RWPE2 (cell line): Measurements from ENCODE around the gene GUCA2B.

Source experiments
- ATAC-seq: fragments of 200-7000 bp; cut with Tn5 transposase; 3 replicates; pipeline ENCODE4 v1.9.1; 2021; ENCODE audit warnings: low read depth
- DNase-seq: peaks from one replicate; pipeline ENCODE4 v3.0.0-alpha.2; 2020; ENCODE audit warnings: low spot score
- H3K27ac ChIP-seq: fragments of 450-650 bp; 2 replicates; pipeline ENCODE4 v1.5.1; 2017; ENCODE audit warnings: mild to moderate bottlenecking; ENCODE audit not compliant: poor library complexity, severe bottlenecking
- H3K27me3 ChIP-seq: fragments of 250-450 bp; sonication (Bioruptor Pico); 2 replicates; pipeline ENCODE4 v1.5.1; 2021; ENCODE audit warnings: mild to moderate bottlenecking, moderate library complexity; ENCODE audit not compliant: insufficient read depth, poor library complexity, severe bottlenecking
- H3K36me3 ChIP-seq: fragments of 250-450 bp; sonication (Bioruptor Pico); 2 replicates; pipeline ENCODE4 v1.5.1; 2020; ENCODE audit warnings: low read depth, mild to moderate bottlenecking, moderate library complexity
- H3K4me1 ChIP-seq: fragments of 250-450 bp; sonication (Bioruptor Pico); 2 replicates; pipeline ENCODE4 v1.5.1; 2021; ENCODE audit warnings: mild to moderate bottlenecking, moderate library complexity; ENCODE audit not compliant: insufficient read depth, poor library complexity, severe bottlenecking
- H3K4me3 ChIP-seq: fragments of 250-450 bp; sonication (Bioruptor Pico); 2 replicates; pipeline ENCODE4 v1.5.1; 2021; ENCODE audit warnings: mild to moderate bottlenecking, moderate library complexity; ENCODE audit not compliant: severe bottlenecking
- H3K9me3 ChIP-seq: fragments of 250-450 bp; sonication (Bioruptor Pico); 2 replicates; pipeline ENCODE4 v1.5.1; 2021; ENCODE audit warnings: mild to moderate bottlenecking, moderate library complexity; ENCODE audit not compliant: severe bottlenecking
- CTCF ChIP-seq: fragments of 450-650 bp; IDR thresholded peaks from one replicate; pipeline ENCODE4 v1.5.1; 2017; ENCODE audit warnings: mild to moderate bottlenecking, moderate library complexity; ENCODE audit not compliant: poor library complexity, severe bottlenecking

The GUCA2B gene

GRCh38 chr1:42172381-42173133 lies 19.3 kb downstream of the GUCA2B start:
- DNase-seq (no peak), ATAC-seq (no peak)
- Histone ChIP-seq H3K4me1 (peaks cover 29% of the 10 kb centered on the region), H3K36me3 (no peaks in the 10 kb centered on the region), H3K27ac (peak overlapping the region; percentile 83), H3K9me3 (no peaks in the 10 kb centered on the region), H3K27me3 (no peaks in the 10 kb centered on the region), H3K4me3 (no peak overlapping the region)
- no peak for TF ChIP-seq CTCF

- DNase-seq (no peak), ATAC-seq (peak; percentile 29)
- Histone ChIP-seq H3K4me1 (peaks cover 33% of the 10 kb centered on the region), H3K4me3 (no peak overlapping the region), H3K27ac (peak overlapping the region; percentile 83), H3K27me3 (no peaks in the 10 kb centered on the region), H3K9me3 (no peaks in the 10 kb centered on the region), H3K36me3 (no peaks in the 10 kb centered on the region)
- TF ChIP-seq CTCF, result peak; percentile 96
These were observed 20.1 kb downstream of the GUCA2B start for GRCh38 chr1:42173155-42173933.

GRCh38 chr1:42173961-42174735 lies 20.9 kb downstream of the GUCA2B start:
- ATAC-seq (peak; percentile 48), DNase-seq (no peak)
- Histone ChIP-seq H3K4me3 (no peak overlapping the region), H3K4me1 (peaks cover 33% of the 10 kb centered on the region), H3K36me3 (peaks cover 1% of the 10 kb centered on the region; the same call in 1 of the 2 replicates), H3K27me3 (no peaks in the 10 kb centered on the region), H3K27ac (peak overlapping the region; percentile 83), H3K9me3 (no peaks in the 10 kb centered on the region)
- TF ChIP-seq CTCF, result no peak

- peaks cover 33% of the 10 kb centered on the region for H3K4me1 ChIP-seq
- TF ChIP-seq CTCF, result no peak
- peaks cover 3% of the 10 kb centered on the region; the same call in 1 of the 2 replicates for H3K36me3 ChIP-seq
- DNase-seq (no peak), ATAC-seq (no peak)
- H3K27ac ChIP-seq, result peak overlapping the region; percentile 83
- no peaks in the 10 kb centered on the region for H3K9me3 ChIP-seq
- H3K4me3 ChIP-seq, result no peak overlapping the region
- no peaks in the 10 kb centered on the region for H3K27me3 ChIP-seq
These were observed 22.3 kb downstream of the GUCA2B start for GRCh38 chr1:42175314-42176054.
